ENCODE results near the gene TSPO2. TPM values are rescaled to one million over a fixed set of nuclear protein-coding genes. Genes with fewer than 3 reads are reported as not detected.

TSPO2 gene
- total and polyA plus RNA-seq, 9 of the 15 experiments (the other 6 are each of a cell fraction or from before 2014, with no cell fraction given): not detected

GRCh38 chr6:41072836-41073202 lies 30.6 kb downstream of the TSPO2 start, which contains the start of gene NFYA (continued):
- no peak for TF ChIP-seq LCOR (CRISPR knock-in tag; IDR thresholded peaks at IDR 0.05)
- no peak for TF ChIP-seq FOXP4 (CRISPR knock-in tag; IDR thresholded peaks at IDR 0.05; ENCODE audit: borderline replicate concordance)
- no peak for TF ChIP-seq GABPA (tag; conservative IDR thresholded peaks at IDR 0.05; ENCODE audit: low read depth)
- TF ChIP-seq ZNF696 (CRISPR knock-in tag; conservative IDR thresholded peaks at IDR 0.05): no peak
- TF ChIP-seq TGIF2 (CRISPR knock-in tag; IDR thresholded peaks at IDR 0.05): no peak
- TF ChIP-seq ETS2 (tag; IDR thresholded peaks at IDR 0.05; ENCODE audit: borderline replicate concordance, poor library complexity, severe bottlenecking): no peak
- no peak for TF ChIP-seq ELF4 (CRISPR knock-in tag; IDR thresholded peaks at IDR 0.05)
- TF ChIP-seq HDGF (IDR thresholded peaks at IDR 0.05): 0 out of 2 replicates have a peak, but pooled peaks have one; percentile 58
- TF ChIP-seq ARID3A (IDR thresholded peaks at IDR 0.05; ENCODE audit: borderline replicate concordance, low read depth, low read length): no peak
- TF ChIP-seq JUNB (CRISPR knock-in tag; conservative IDR thresholded peaks at IDR 0.05): no peak
- no peak for TF ChIP-seq PHTF2 (CRISPR knock-in tag; IDR thresholded peaks at IDR 0.05)
- TF ChIP-seq ZNF133 (CRISPR knock-in tag; IDR thresholded peaks at IDR 0.05): no peak
- TF ChIP-seq MAZ (CRISPR knock-in tag; conservative IDR thresholded peaks at IDR 0.05 in 1 of 2, IDR thresholded peaks at IDR 0.05 in 1 of 2): 0 out of 4 replicates have a peak, but pooled peaks of 1 of the 2 experiments have one; percentile 1
- no peak for TF ChIP-seq E2F3 (CRISPR knock-in tag; IDR thresholded peaks at IDR 0.05)
- no peak for TF ChIP-seq KLF1 (tag; IDR thresholded peaks at IDR 0.05)
- TF ChIP-seq FOXO4 (CRISPR knock-in tag; IDR thresholded peaks at IDR 0.05): 0 out of 2 replicates have a peak, but pooled peaks have one; percentile 40
- TF ChIP-seq THRB (CRISPR knock-in tag; conservative IDR thresholded peaks at IDR 0.05): no peak
- TF ChIP-seq ESRRA (IDR thresholded peaks at IDR 0.05; ENCODE audit: borderline replicate concordance, low read depth): no peak
- no peak for TF ChIP-seq ZKSCAN8 (CRISPR knock-in tag; IDR thresholded peaks at IDR 0.05)
- peak in 1 of 2 experiments; percentile 8; a peak in 1 of 4 replicates for TF ChIP-seq ZNF639 (CRISPR knock-in tag; conservative IDR thresholded peaks at IDR 0.05 in 1 of 2, IDR thresholded peaks at IDR 0.05 in 1 of 2)
- TF ChIP-seq SRSF7 (optimal IDR thresholded peaks at IDR 0.05; ENCODE audit: low read depth, low read length): no peak

Measured in K562 (cell line).